GM18868 (cell line): Measurements from ENCODE around the gene SLC36A3.
"Not testable (repeated sequence)": the region's sequence is repeated elsewhere in the genome, so short reads cannot be mapped to it uniquely, and the experiment has no call there.

Source experiments
- ATAC-seq: cut with Tn5 transposase; IDR thresholded peaks from one replicate; pipeline ENCODE4 v1.9.1; 2021; ENCODE audit warnings: mild to moderate bottlenecking, moderate library complexity; ENCODE audit not compliant: unreplicated experiment

SLC36A3 gene

GRCh38 chr5:151303666-151304065, at the start of gene SLC36A3:
SLC36A3 (minus strand) TSS chr5:151303766; CDS start chr5:151303354, 412 bp downstream.
- no peak for ATAC-seq

GRCh38 chr5:151351671-151352070, 48.1 kb upstream of the SLC36A3 start:
- no peak for ATAC-seq

DNA sequence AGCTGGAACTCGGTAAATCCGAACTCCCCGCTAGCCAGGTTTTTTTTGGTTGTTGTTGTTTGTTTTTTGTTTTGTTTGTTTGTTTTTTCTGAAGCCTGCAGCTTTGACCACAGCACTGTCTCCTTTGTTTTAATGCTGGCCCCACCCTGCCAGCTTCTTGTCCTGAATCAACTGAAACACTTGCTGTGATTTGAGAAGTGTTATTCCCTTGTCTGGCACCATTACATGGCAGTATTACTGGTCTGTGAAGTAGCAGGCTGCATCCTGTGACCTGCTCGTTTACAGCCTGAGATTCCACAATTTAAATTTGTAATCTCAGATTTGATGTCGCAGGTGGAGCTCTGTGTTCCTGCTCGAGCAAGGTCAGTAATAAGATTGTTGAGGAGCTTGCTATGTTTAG, 45.2 kb upstream of the SLC36A3 start:
- no peak for ATAC-seq

GRCh38 chr5:151347369-151347768, 43.8 kb upstream of the SLC36A3 start, which contains the start of gene SLC36A2:
SLC36A2 (minus strand) TSS chr5:151347559; CDS start chr5:151347460, 99 bp downstream.
- ATAC-seq: no peak

DNA sequence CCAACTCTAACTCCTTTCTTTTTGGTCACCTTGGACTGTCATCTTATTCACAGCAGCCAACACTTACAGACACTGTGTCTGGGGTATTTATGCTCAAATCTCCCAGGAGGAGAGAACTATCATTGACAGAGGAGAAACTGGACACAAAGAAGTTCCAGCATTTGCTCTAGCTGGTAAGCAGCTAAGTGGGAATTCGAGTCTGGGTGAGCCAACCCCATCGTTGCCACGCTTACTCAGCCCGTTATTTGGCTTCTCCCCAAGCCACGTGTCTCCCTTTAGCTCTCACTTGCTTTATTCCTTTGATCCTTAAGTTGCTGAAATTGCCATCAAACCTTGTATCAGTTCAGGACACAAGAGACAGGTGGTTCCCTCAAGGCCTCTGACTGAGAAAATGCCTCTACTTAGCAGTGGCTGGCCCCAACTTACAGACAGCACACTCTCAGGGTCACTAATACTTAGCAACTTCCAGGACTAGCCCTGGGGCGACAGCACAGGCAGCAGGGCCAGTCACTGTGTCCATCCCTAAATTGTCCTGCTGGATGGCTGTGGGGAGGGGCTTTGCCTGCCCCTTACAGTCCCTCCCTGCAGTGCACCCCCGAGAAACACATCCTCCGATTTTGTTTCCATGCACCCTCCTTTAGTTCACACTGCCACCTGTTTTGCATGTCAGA, 42.4 kb upstream of the SLC36A3 start:
- no peak for ATAC-seq

GRCh38 chr5:151345187-151345807, 41.7 kb upstream of the SLC36A3 start:
- ATAC-seq: no peak

- ATAC-seq: no peak
Measured at GRCh38 chr5:151344088-151344487, 40.5 kb upstream of the SLC36A3 start.

DNA sequence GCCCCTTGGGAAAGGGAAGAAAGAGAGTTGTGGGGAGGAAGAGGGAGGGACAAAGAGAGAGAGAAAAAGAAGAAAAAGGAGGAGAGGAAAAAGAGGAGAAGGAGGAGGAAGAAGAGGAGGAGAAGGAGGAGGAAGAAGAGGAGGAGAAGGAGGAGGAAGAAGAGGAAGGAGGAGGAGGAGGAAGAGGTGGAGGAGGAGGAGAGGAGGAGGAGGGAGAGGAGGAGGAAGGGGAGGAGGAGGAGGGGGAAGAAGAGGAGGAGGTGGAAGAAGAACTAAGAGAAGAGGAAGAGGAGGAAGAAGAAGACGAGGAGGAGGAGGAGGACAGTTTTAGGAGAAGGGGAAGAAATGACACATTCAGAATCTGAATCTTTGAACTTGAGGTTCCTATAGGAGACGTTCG, 36.4 kb upstream of the SLC36A3 start:
- no peak for ATAC-seq

DNA sequence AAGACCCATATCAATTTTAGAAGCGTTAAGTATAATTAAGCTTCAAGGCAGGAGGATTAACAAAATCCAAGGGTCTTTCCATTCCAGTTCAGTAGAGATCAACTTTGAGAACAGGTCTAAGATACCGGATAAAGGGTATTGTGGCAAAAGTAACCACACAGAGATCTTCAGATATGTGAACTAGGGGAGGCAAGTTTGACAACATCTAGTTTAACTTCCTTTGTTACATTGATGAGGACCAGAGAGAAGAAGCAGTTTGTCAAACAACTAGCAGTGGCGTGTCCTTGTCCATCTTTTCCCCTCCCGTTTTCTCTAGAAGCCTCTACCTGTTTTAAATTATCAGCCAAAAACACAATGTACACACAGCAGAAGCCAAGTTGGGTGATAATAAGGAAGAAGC, 35.2 kb upstream of the SLC36A3 start:
- ATAC-seq: no peak

- ATAC-seq: no peak
Measured at GRCh38 chr5:151332857-151333256, 29.3 kb upstream of the SLC36A3 start.

DNA sequence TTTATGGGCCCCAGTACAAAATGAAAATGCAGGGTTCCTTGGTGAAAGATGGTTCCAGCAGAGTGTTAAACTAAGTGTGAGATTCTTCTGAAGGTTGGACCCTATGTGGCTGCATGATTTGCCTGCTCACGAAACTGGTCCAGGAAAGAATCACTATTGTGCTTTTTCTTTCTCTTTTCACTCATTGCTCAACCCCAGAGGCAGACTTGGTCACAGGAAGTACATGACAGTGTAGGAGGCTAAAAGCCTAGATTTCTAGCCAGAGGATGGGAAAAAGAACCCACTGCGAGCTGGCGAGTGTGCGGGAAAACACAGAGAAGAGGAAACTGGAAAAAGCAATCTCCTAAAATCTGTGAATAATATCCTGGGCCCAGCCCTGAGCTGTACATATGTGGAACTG, 25.2 kb upstream of the SLC36A3 start:
- ATAC-seq: no peak

DNA sequence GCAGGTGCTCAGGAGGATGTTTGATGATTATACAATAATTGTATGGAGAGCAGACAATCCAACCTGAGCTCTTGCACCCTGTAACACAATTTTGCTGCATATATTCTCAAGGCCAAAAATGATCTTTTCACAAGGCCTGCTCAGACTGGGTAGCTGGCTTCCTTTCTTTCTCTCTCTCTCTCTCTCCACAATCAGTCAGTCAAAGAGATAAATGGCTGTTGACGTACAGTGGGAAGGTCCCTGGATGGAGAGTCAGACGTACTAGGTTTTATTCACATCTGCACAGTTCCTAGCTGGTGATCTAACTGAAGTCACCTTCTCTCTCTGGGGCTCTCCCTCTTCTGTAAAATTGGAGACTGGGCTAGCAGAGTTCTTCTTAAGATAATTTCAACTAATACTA, 24.0 kb upstream of the SLC36A3 start:
- no peak for ATAC-seq

GRCh38 chr5:151326266-151326665, 22.7 kb upstream of the SLC36A3 start:
- ATAC-seq: no peak

GRCh38 chr5:151320481-151320880, 16.9 kb upstream of the SLC36A3 start:
- ATAC-seq: no peak

- ATAC-seq: peak; percentile 75
Measured at GRCh38 chr5:151318850-151319732, 15.5 kb upstream of the SLC36A3 start.

DNA sequence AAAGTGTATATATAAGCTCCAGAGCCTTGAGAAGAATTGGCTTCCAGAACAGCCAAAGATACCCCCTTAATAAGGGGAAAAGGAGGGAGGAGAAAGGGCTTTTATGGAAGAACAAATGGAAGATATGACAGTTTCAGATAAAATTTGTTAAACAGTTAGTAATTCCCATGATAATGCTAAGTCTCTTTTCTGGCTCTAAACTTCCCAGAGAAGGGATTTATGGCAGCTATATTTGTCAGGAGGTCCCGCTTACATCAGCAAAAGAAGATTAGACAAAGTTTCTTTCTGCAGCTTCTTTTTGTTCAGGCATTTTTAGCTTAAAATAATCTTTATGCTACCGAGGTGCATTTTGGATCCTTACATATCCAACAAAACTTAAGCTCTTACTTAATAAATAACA, 14.3 kb upstream of the SLC36A3 start:
- no peak for ATAC-seq

- ATAC-seq: peak; percentile 86
Measured at GRCh38 chr5:151315998-151316597, 12.5 kb upstream of the SLC36A3 start.

DNA sequence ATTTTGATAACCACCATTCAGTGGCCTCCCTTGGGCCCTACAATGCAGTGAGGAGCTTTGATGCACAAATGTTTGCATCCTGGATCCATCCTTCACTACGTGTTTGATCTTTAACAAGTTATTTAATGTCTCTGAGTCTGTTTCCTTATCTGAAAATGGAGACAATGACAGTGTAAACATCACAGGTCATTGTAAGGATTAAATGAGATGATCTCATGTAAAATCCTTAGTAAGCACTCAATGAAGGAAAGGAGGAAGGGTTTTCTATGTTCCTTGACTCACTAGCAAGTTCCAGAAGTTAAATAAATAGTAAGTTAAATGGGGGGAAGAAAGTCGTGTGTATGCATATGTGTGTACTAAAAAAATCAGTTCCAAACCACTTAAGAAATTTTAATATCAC, 9.8 kb upstream of the SLC36A3 start:
- no peak for ATAC-seq

DNA sequence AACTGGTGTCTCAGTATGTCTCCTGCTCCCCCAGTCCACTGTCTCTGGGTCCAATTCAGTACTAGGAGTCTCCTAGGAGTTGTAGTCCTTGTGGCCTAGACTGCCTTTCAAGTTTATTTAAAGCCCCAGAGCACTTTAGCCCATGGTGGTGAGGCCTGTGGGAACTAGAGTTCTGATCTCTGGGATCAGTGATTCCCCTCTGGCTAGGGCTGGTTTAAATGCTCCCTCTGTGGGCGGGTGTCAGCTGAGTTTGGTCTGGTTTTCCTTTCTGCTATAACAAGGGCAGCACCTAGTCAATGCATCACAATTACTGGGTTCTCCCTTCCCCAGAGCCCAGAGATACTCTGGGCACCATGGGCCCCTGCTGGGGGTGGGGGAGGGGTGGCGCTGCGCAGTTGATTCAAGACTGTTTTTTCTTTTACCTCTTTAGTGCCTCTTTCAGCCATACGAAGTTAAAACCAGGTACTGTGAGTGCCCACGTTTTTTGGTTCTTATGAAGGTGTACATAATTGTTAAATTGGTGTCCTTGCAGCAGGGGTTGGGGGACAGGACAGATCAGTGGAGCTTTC, 9.3 kb upstream of the SLC36A3 start:
- no peak for ATAC-seq

DNA sequence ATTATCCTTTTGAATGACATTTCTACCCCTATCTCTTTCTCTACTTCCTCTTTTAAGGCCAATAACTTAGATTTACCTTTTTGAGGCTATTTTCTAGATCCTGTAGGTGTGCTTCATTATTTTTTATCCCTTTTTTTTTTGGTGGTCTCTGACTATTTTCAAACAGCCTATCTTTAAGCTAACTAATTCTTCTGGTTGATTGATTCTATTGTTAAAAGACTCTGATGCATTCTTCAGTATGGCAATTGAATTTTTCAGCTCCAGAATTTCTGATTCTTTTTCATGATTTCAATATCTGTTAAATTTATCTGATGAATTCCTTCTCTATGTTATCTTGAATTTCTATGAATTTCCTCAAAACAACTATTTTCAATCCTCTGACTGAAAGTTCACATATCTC, 7.4 kb upstream of the SLC36A3 start:
- no peak for ATAC-seq

- not testable (repeated sequence) for ATAC-seq
Measured at GRCh38 chr5:151309821-151310220, 6.3 kb upstream of the SLC36A3 start.
